ENCODE data around the gene FBXL5. TPM values are rescaled to one million over a fixed set of nuclear protein-coding genes. Genes with fewer than 3 reads are reported as not detected.

FBXL5 gene
- total and polyA plus RNA-seq, 9 of the 15 experiments (the other 6 are each of a cell fraction or from before 2014, with no cell fraction given): 6.0 to 35.2 (median 22.1) TPM

GRCh38 chr4:15681372-15682241, 26.4 kb upstream of the FBXL5 start, which contains the start of gene FAM200B (continued):
- TF ChIP-seq SLC30A9 (CRISPR knock-in tag; IDR thresholded peaks at IDR 0.05) (no peak), ZNF696 (CRISPR knock-in tag; conservative IDR thresholded peaks at IDR 0.05) (no peak), C11orf30 (IDR thresholded peaks at IDR 0.05; ENCODE audit: low read depth) (peak; percentile 37), ZNF3 (CRISPR knock-in tag; IDR thresholded peaks at IDR 0.05) (no peak), ZNF512 (tag; IDR thresholded peaks at IDR 0.05) (no peak), ZNF175 (CRISPR knock-in tag; IDR thresholded peaks at IDR 0.05; ENCODE audit: low read depth) (no peak), SP2 (IDR thresholded peaks at IDR 0.05; ENCODE audit: extremely low read depth, low read depth, low read length, poor library complexity, severe bottlenecking) (no peak), U2AF1 (optimal IDR thresholded peaks at IDR 0.05; ENCODE audit: low read depth, low read length) (no peak), ZNF740 (CRISPR knock-in tag; IDR thresholded peaks at IDR 0.05) (no peak), ZNF740 (tag; IDR thresholded peaks at IDR 0.05) (no peak), ZKSCAN8 (CRISPR knock-in tag; IDR thresholded peaks at IDR 0.05) (no peak), PURB (CRISPR knock-in tag; IDR thresholded peaks at IDR 0.05; ENCODE audit: low read depth) (no peak), HOXB6 (CRISPR knock-in tag; IDR thresholded peaks at IDR 0.05; ENCODE audit: borderline replicate concordance) (no peak), TSHZ1 (CRISPR knock-in tag; IDR thresholded peaks at IDR 0.05) (no peak), GABPA (tag; conservative IDR thresholded peaks at IDR 0.05; ENCODE audit: low read depth) (peak; percentile 91), SRSF1 (IDR thresholded peaks at IDR 0.05; ENCODE audit: low read depth, low read length) (no peak), TCF7 (IDR thresholded peaks at IDR 0.05; ENCODE audit: borderline replicate concordance) (no peak), HDAC6 (IDR thresholded peaks at IDR 0.05; ENCODE audit: low read depth, low read length) (no peak), NR4A1 (CRISPR knock-in tag; IDR thresholded peaks at IDR 0.05) (0 out of 2 replicates have a peak, but pooled peaks have one; percentile 19), NR4A1 (tag; IDR thresholded peaks at IDR 0.05) (no peak), HNRNPH1 (optimal IDR thresholded peaks at IDR 0.05; ENCODE audit: low read depth, low read length) (no peak), FOXK1 (CRISPR knock-in tag; IDR thresholded peaks at IDR 0.05; ENCODE audit: borderline replicate concordance) (no peak)
